Esophagus squamous epithelium (tissue), 4 donors: ENCODE data around the gene DIPK1B.

Experiments
- POLR2A ChIP-seq, 4 donors: fragments of 450-650 bp; IDR thresholded peaks; one replicate each; pipeline ENCODE4 v1.6.1; 2017; ENCODE audit warnings: antibody characterized with exemption in 4 of 4, mild to moderate bottlenecking in 4 of 4, moderate library complexity in 3 of 4
- TF ChIP-seq, protein P1 (sequence below), 6 experiments: fragments of 450-650 bp in 4 of 6; fragments of 200-600 bp in 2 of 6; sonication (generic) in 2 of 6; IDR thresholded peaks; one replicate each; pipeline ENCODE4 v1.5.1; 2016 to 2019; ENCODE audit warnings: antibody characterized with exemption in 6 of 6, mild to moderate bottlenecking in 4 of 6, moderate library complexity in 4 of 6

DNA sequence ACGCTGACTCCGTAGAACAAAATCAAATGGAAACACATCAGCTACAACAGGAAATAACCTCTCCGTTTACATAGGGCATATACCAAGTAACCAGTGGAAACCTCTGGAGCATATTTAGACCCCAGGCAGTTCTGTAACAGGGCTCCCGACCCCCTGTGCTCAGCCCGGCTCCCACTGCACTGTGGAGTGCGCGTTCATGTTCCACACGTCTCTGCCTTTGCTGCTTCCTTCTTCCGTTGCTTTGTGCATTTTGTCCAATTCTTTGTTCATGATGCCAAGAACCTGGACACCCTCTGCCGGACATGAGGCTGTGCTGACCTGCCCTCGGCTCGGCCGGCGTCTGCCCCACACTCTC, 19.3 kb upstream of the DIPK1B start:
- TF ChIP-seq, protein P1, sequence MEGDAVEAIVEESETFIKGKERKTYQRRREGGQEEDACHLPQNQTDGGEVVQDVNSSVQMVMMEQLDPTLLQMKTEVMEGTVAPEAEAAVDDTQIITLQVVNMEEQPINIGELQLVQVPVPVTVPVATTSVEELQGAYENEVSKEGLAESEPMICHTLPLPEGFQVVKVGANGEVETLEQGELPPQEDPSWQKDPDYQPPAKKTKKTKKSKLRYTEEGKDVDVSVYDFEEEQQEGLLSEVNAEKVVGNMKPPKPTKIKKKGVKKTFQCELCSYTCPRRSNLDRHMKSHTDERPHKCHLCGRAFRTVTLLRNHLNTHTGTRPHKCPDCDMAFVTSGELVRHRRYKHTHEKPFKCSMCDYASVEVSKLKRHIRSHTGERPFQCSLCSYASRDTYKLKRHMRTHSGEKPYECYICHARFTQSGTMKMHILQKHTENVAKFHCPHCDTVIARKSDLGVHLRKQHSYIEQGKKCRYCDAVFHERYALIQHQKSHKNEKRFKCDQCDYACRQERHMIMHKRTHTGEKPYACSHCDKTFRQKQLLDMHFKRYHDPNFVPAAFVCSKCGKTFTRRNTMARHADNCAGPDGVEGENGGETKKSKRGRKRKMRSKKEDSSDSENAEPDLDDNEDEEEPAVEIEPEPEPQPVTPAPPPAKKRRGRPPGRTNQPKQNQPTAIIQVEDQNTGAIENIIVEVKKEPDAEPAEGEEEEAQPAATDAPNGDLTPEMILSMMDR (IDR thresholded peaks at IDR 0.05) = no peak
- TF ChIP-seq POLR2A (IDR thresholded peaks at IDR 0.05) = no peak
